Adrenal gland (tissue), 5 donors: ENCODE measurements around the gene SCN1B.

Source experiments
- POLR2A ChIP-seq, 2 donors: fragments of 450-650 bp; IDR thresholded peaks; one replicate each; pipeline ENCODE4 v1.6.1; 2017; ENCODE audit warnings: antibody characterized with exemption in 2 of 2, mild to moderate bottlenecking in 2 of 2, moderate library complexity in 1 of 2
- TF ChIP-seq, protein P1 (sequence below), 6 experiments: fragments of 450-650 bp in 4 of 6; fragments of 200-600 bp in 2 of 6; sonication (generic) in 1 of 6; IDR thresholded peaks; 1 replicate in 5 of 6; 2 replicates in 1 of 6; pipeline versions ENCODE4 v1.5.1 to v1.8.0; 2016 to 2021; ENCODE audit warnings: antibody characterized with exemption in 6 of 6, mild to moderate bottlenecking in 2 of 6, moderate library complexity in 1 of 6
- donor health status: DM: no; HTN: no; CAD: no.

- TF ChIP-seq, protein P1, sequence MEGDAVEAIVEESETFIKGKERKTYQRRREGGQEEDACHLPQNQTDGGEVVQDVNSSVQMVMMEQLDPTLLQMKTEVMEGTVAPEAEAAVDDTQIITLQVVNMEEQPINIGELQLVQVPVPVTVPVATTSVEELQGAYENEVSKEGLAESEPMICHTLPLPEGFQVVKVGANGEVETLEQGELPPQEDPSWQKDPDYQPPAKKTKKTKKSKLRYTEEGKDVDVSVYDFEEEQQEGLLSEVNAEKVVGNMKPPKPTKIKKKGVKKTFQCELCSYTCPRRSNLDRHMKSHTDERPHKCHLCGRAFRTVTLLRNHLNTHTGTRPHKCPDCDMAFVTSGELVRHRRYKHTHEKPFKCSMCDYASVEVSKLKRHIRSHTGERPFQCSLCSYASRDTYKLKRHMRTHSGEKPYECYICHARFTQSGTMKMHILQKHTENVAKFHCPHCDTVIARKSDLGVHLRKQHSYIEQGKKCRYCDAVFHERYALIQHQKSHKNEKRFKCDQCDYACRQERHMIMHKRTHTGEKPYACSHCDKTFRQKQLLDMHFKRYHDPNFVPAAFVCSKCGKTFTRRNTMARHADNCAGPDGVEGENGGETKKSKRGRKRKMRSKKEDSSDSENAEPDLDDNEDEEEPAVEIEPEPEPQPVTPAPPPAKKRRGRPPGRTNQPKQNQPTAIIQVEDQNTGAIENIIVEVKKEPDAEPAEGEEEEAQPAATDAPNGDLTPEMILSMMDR (IDR thresholded peaks at IDR 0.05) = no peak
- no peak for TF ChIP-seq POLR2A (IDR thresholded peaks at IDR 0.05)
These were observed 46.0 kb upstream of the SCN1B start for GRCh38 chr19:34984287-34984686.
